Neural progenitor cell (in vitro differentiated cells): Measurements from ENCODE around the gene ZBTB24. TPM values are rescaled to one million over a fixed set of nuclear protein-coding genes. Genes with fewer than 3 reads are reported as not detected.

Source experiments
- DNase-seq: peaks from one replicate; pipeline ENCODE4 v3.0.0-alpha.2; 2016; ENCODE audit warnings: low spot score
- H2AFZ ChIP-seq: fragments of 200-600 bp; sonication (generic); replicated peaks from 2 replicates; pipeline ENCODE4 v1.6.1; 2016; ENCODE audit warnings: antibody characterized with exemption
- H3F3A ChIP-seq: fragments of 200-600 bp; sonication (generic); 2 replicates; pipeline ENCODE4 v1.6.1; 2016; ENCODE audit warnings: antibody characterized with exemption, low read depth
- H3K27ac ChIP-seq: fragments of 200-600 bp; sonication (generic); 2 replicates; pipeline ENCODE4 v1.5.1; 2016; ENCODE audit warnings: mild to moderate bottlenecking
- H3K27me3 ChIP-seq: fragments of 200-600 bp; sonication (generic); 2 replicates; pipeline ENCODE4 v1.6.1; 2016; ENCODE audit warnings: mild to moderate bottlenecking, moderate library complexity
- H3K36me3 ChIP-seq: fragments of 200-600 bp; sonication (generic); 2 replicates; pipeline ENCODE4 v1.5.1; 2016
- H3K4me1 ChIP-seq: fragments of 200-600 bp; sonication (generic); 2 replicates; pipeline ENCODE4 v1.6.1; 2016; ENCODE audit warnings: mixed run types
- H3K4me2 ChIP-seq: fragments of 200-600 bp; sonication (generic); 2 replicates; pipeline ENCODE4 v1.6.1; 2016
- H3K4me3 ChIP-seq: fragments of 200-600 bp; sonication (generic); 2 replicates; pipeline ENCODE4 v1.5.1; 2016
- H3K79me2 ChIP-seq: fragments of 200-600 bp; sonication (generic); 2 replicates; pipeline ENCODE4 v1.6.1; 2016; ENCODE audit warnings: low read depth
- H3K9ac ChIP-seq: fragments of 200-600 bp; sonication (generic); 2 replicates; pipeline ENCODE4 v1.6.1; 2016
- H3K9me3 ChIP-seq: fragments of 200-600 bp; sonication (generic); 2 replicates; pipeline ENCODE4 v1.5.1; 2016; ENCODE audit warnings: low read depth
- H4K20me1 ChIP-seq: fragments of 200-600 bp; sonication (generic); 2 replicates; pipeline ENCODE4 v1.6.1; 2016; ENCODE audit warnings: low read depth
- H3K27ac Mint-ChIP-seq: 3 replicates; pipeline ENCODE4 v1.8.0; 2021; ENCODE audit warnings: mixed read lengths
- H3K27me3 Mint-ChIP-seq: 2 replicates; pipeline ENCODE4 v1.8.0; 2022; ENCODE audit warnings: low read depth, mild to moderate bottlenecking, inconsistent platforms, moderate library complexity, mixed read lengths; ENCODE audit not compliant: insufficient read depth
- H3K36me3 Mint-ChIP-seq: 3 replicates; pipeline ENCODE4 v1.8.0; 2021; ENCODE audit warnings: mixed read lengths
- H3K4me1 Mint-ChIP-seq: 3 replicates; pipeline ENCODE4 v1.8.0; 2021; ENCODE audit warnings: mixed read lengths
- H3K4me3 Mint-ChIP-seq: 3 replicates; pipeline ENCODE4 v1.8.0; 2021; ENCODE audit warnings: mild to moderate bottlenecking, moderate library complexity, mixed read lengths
- H3K9me3 Mint-ChIP-seq: 3 replicates; pipeline ENCODE4 v1.8.0; 2020; ENCODE audit warnings: mixed read lengths
- EZH2 ChIP-seq: fragments of 200-600 bp; sonication (generic); IDR thresholded peaks from 2 replicates; pipeline ENCODE4 v1.6.1; 2017; ENCODE audit warnings: antibody characterized with exemption, mild to moderate bottlenecking, moderate library complexity
- EZH2phosphoT487 ChIP-seq: fragments of 200-600 bp; sonication (generic); IDR thresholded peaks from 2 replicates; pipeline ENCODE4 v1.6.1; 2017; ENCODE audit warnings: antibody characterized with exemption
- total RNA-seq: library from RNA; depleted of rRNA; stranded (reverse); fragments of >200 nt; gene quantifications from 2 replicates; pipeline ENCODE4 v1.2.3, GENCODE V29; 2015; ENCODE audit warnings: low replicate concordance
- TF ChIP-seq, protein P1 (sequence below): fragments of 200-600 bp; sonication (generic); IDR thresholded peaks from 2 replicates; pipeline ENCODE4 v1.5.1; 2017; ENCODE audit warnings: antibody characterized with exemption, mild to moderate bottlenecking

The ZBTB24 gene
- total RNA-seq, 1 donor from 2014 or later, result 17.3 TPM

DNA sequence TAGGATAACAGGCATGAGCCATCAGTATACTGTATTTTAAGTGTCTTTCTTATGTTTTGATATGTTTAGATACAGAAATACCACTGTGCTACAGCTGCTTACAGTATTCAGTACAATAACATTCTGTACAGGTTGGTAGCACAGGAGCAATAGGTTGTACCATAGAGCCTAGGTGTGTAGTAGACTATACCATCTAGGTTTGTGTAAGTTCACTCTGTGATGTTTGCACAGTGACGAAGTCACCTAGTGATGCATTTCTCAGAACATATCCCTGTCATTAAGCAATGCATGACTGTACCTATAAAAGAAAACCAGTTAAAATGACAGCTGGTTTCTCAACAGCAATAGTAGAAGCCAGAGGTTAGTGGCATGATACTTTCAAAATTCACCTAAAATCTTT, 3.0 kb upstream of the ZBTB24 start:
- no peak overlapping the region for H2AFZ ChIP-seq
- peaks cover 19% of the 10 kb centered on the region for H3K79me2 ChIP-seq
- Mint-ChIP-seq H3K27ac (no peak overlapping the region), H3K4me1 (peaks cover 21% of the 10 kb centered on the region), H3K27me3 (peaks cover 16% of the 10 kb centered on the region), H3K4me3 (no peak overlapping the region), H3K36me3 (peaks cover 11% of the 10 kb centered on the region), H3K9me3 (no peaks in the 10 kb centered on the region)
- H3K4me1 ChIP-seq, result peaks cover 17% of the 10 kb centered on the region
- peaks cover 11% of the 10 kb centered on the region for H3F3A ChIP-seq
- no peak overlapping the region for H3K9ac ChIP-seq
- H3K27me3 ChIP-seq, result peaks cover 17% of the 10 kb centered on the region
- H3K4me3 ChIP-seq, result no peak overlapping the region
- H3K4me2 ChIP-seq, result no peak overlapping the region
- H4K20me1 ChIP-seq, result no peaks in the 10 kb centered on the region
- no peaks in the 10 kb centered on the region for H3K36me3 ChIP-seq
- TF ChIP-seq, protein P1, sequence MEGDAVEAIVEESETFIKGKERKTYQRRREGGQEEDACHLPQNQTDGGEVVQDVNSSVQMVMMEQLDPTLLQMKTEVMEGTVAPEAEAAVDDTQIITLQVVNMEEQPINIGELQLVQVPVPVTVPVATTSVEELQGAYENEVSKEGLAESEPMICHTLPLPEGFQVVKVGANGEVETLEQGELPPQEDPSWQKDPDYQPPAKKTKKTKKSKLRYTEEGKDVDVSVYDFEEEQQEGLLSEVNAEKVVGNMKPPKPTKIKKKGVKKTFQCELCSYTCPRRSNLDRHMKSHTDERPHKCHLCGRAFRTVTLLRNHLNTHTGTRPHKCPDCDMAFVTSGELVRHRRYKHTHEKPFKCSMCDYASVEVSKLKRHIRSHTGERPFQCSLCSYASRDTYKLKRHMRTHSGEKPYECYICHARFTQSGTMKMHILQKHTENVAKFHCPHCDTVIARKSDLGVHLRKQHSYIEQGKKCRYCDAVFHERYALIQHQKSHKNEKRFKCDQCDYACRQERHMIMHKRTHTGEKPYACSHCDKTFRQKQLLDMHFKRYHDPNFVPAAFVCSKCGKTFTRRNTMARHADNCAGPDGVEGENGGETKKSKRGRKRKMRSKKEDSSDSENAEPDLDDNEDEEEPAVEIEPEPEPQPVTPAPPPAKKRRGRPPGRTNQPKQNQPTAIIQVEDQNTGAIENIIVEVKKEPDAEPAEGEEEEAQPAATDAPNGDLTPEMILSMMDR, result no peak
- TF ChIP-seq EZH2phosphoT487 (no peak), EZH2 (no peak)
- DNase-seq, result no peak
- H3K27ac ChIP-seq, result no peak overlapping the region
- H3K9me3 ChIP-seq, result no peaks in the 10 kb centered on the region

DNA sequence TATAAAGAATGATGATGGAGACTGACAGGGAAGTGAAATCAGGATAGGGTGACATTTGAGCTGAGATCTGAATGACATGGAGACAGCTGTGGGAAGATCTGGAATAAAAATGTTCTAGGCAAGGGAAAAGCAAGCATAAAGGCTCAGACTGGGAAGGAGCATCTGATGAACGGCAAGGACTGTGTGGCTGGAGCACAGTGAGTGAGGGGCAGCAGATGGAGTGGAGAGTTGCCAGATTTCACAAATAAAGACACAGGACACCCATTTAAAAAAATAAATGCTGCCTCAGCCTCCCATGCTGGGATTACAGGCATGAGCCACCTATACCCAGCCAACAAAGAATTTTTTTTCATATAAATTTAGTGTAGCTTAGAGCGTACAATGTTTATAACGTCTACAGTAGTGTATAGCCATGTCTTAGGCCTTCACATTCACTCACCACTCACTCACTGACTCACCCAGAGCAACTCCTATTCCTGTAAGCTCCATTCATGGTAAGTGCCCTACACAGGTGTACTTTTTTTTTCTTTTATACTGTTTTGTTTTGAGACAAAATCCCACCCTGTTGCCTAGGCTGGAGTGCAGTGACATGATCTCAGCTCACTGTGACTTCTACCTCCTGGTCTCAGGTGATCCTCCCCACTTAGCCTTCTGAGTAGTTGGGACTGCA, 2.4 kb upstream of the ZBTB24 start:
- no peak for DNase-seq
- no peak overlapping the region for H3K27ac ChIP-seq
- peaks cover 17% of the 10 kb centered on the region for H3K27me3 ChIP-seq
- no peak overlapping the region for H3K4me3 Mint-ChIP-seq
- no peaks in the 10 kb centered on the region for H3K9me3 Mint-ChIP-seq
- no peak overlapping the region for H3K9ac ChIP-seq
- no peak overlapping the region for H3K4me3 ChIP-seq
- peaks cover 19% of the 10 kb centered on the region for H3K4me1 Mint-ChIP-seq
- H3K27ac Mint-ChIP-seq, result no peak overlapping the region
- peaks cover 18% of the 10 kb centered on the region for H3K4me1 ChIP-seq
- peaks cover 26% of the 10 kb centered on the region for H3K79me2 ChIP-seq
- peaks cover 8% of the 10 kb centered on the region for H3F3A ChIP-seq
- peaks cover 16% of the 10 kb centered on the region for H3K27me3 Mint-ChIP-seq
- no peak overlapping the region for H2AFZ ChIP-seq
- H3K4me2 ChIP-seq, result no peak overlapping the region
- no peaks in the 10 kb centered on the region for H3K36me3 ChIP-seq
- H4K20me1 ChIP-seq, result no peaks in the 10 kb centered on the region
- peaks cover 16% of the 10 kb centered on the region for H3K36me3 Mint-ChIP-seq
- TF ChIP-seq, protein P1, result no peak
- no peak for TF ChIP-seq EZH2
- no peak for TF ChIP-seq EZH2phosphoT487
- no peaks in the 10 kb centered on the region for H3K9me3 ChIP-seq

DNA sequence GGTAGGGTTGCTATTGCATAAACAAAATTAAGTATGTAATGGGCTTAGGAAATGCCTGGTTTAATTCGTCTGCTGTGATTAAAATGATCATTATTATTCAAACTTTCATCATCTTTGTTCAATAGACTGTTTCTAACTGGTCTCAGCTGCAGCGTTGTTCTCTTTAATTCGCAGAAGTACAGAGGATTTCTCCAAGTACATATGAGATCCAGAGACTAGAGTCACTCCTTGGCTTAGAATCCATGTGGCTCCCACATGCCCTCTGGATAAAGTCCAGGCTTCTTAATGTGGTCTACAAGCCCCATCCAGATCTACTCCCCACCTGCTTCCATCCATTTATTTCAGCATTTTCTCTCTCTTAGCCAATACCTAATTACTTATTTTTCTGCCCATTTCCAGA, 1.1 kb upstream of the ZBTB24 start:
- H3F3A ChIP-seq, result peaks cover 8% of the 10 kb centered on the region
- H3K9me3 Mint-ChIP-seq, result no peaks in the 10 kb centered on the region
- H3K36me3 ChIP-seq, result no peaks in the 10 kb centered on the region
- peaks cover 16% of the 10 kb centered on the region for H3K27me3 Mint-ChIP-seq
- TF ChIP-seq EZH2phosphoT487 (no peak), EZH2 (no peak)
- TF ChIP-seq, protein P1, result no peak
- H4K20me1 ChIP-seq, result no peaks in the 10 kb centered on the region
- H3K4me2 ChIP-seq, result peak overlapping the region; percentile 80
- no peak overlapping the region for H3K27ac ChIP-seq
- H3K36me3 Mint-ChIP-seq, result peaks cover 21% of the 10 kb centered on the region
- H3K9me3 ChIP-seq, result no peaks in the 10 kb centered on the region
- no peak overlapping the region for H3K9ac ChIP-seq
- DNase-seq, result no peak
- H2AFZ ChIP-seq, result no peak overlapping the region
- peaks cover 17% of the 10 kb centered on the region for H3K27me3 ChIP-seq
- peak overlapping the region; percentile 83 for H3K4me3 Mint-ChIP-seq
- peak overlapping the region; percentile 49 for H3K4me3 ChIP-seq
- H3K4me1 Mint-ChIP-seq, result peaks cover 24% of the 10 kb centered on the region
- H3K27ac Mint-ChIP-seq, result no peak overlapping the region
- peaks cover 28% of the 10 kb centered on the region for H3K4me1 ChIP-seq
- peaks cover 39% of the 10 kb centered on the region for H3K79me2 ChIP-seq
